ENCODE measurements around the gene WDR81. TPM values are rescaled to one million over a fixed set of nuclear protein-coding genes. Genes with fewer than 3 reads are reported as not detected.
A peak's percentile ranks its signal among the peaks of the same experiment; 100 is the strongest.
"Not testable (repeated sequence)": the region's sequence is repeated elsewhere in the genome, so short reads cannot be mapped to it uniquely, and the experiment has no call there.

Gene WDR81
- polyA plus RNA-seq (ENCODE audit: insufficient read length in 4 of 4): 10 to 100 TPM in 3 of 4 donors, 1 to 10 TPM in 1; 9.9 to 21.2 (median 13.3) TPM

- peak in 2 of 4 donors; percentile 69 to 72 for DNase-seq (ENCODE audit: low read depth in 4 of 4, low spot score in 3 of 4)
Observed at GRCh38 chr17:1724351-1724868, at the start of gene WDR81. TSS of gene WDR81 (plus strand) at chr17:1724704. CDS start at chr17:1724960, 256 bp downstream.

DNA sequence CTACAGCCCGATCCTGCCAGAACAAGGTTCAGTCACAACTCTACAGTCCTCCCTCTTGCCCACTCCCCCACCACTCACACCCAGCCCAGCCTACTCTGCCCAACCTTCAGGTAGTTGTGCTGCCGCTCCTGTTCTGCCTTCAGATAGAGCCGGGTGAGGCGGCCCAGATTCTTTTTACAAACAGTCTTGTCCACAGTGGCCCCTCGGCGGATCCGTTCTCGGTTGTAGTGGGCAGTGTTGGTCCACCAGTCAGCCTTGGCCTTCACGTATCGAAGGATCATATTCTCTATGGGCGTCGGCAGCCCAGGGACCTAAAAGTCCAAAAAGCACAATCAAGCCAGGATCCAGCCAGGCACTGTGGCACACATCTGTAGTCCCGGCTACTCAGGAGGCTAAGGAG lies 48.1 kb upstream of the WDR81 start:
- no peak for DNase-seq (ENCODE audit: low read depth in 4 of 4, low spot score in 3 of 4)

DNA sequence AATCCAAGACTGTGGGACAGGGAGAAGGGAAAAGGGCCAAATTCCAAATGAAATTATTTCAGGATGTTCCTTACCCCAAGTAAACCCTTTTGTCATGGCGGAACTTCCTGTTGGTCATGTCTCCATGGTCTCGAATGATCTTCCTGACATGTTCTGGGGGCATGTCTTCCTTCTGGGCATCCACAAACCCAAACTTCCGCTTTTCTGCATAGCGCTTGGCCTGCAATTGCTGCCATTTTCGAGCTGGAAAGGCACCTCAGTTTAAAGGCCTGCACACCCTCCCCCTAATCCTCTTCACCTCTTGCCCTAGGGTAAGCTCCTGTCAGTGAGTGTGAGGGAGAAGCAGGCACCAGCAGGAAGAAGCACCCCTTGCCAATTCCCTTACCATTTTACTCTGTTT lies 41.0 kb upstream of the WDR81 start:
- DNase-seq (ENCODE audit: low read depth in 4 of 4, low spot score in 3 of 4): no peak

DNA sequence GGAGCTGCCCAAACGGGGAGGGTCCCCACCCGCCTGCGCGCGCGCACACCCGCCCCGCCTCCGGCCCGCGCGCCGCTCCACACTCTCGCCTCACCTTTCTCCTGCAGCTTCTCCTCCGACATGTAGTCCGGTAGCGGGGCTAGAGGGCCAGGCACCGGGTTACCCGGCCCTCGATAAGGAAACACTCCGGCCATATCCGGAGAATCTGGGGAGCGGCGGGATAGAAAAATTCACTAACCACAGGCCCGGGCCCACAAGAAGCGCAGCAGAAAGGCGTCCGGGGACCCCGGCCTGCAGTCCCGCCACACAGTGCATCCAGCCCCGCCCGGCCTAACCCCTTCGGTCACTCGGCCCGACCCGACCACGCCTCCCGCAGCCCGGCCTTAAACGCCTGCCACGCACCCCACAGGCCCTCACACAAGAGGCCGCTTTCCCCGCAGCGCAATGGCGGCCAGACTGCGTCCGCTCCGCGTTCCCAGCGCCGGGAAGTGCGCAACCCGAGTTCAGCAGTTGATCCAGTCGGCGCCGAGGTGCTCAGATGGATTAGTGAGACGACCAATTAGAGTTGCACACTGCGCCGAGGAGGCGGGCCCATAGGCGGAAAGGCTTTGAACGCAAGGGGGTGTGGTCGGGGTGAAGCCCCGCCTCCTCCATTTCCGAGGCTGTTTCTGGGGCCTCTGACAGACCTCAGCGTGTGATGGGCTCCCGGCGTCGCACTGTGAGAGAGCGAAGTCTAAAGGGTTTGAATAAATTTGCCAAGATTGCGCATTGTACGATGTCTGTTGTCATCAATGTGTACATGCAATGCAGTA lies 39.9 kb upstream of the WDR81 start, which contains the start of gene PRPF8:
TSS of gene PRPF8 (minus strand) at position 490 of the 812 bp plus-strand sequence. CDS start at position 194, 296 bp downstream.
- peak; percentile 94 to 97 (median 96) for DNase-seq (ENCODE audit: low read depth in 4 of 4, low spot score in 3 of 4)

- no peak for DNase-seq (ENCODE audit: low read depth in 4 of 4, low spot score in 3 of 4)
Observed at GRCh38 chr17:1686086-1686485, 38.4 kb upstream of the WDR81 start.

DNA sequence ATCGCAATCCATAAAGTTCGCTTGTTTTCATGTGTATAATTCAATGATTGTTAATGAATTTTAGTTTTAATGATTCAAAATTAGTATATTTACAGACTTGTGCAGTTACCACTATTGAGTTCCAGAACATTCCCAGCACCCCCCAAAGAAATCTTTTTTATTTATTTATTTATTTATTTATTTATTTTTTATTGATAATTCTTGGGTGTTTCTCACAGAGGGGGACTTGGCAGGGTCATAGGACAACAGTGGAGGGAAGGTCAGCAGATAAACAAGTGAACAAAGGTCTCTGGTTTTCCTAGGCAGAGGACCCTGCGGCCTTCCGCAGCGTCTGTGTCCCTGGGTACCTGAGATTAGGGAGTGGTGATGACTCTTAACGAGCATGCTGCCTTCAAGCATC lies 36.1 kb upstream of the WDR81 start:
- DNase-seq (ENCODE audit: low read depth in 4 of 4, low spot score in 3 of 4): not testable (repeated sequence)

DNA sequence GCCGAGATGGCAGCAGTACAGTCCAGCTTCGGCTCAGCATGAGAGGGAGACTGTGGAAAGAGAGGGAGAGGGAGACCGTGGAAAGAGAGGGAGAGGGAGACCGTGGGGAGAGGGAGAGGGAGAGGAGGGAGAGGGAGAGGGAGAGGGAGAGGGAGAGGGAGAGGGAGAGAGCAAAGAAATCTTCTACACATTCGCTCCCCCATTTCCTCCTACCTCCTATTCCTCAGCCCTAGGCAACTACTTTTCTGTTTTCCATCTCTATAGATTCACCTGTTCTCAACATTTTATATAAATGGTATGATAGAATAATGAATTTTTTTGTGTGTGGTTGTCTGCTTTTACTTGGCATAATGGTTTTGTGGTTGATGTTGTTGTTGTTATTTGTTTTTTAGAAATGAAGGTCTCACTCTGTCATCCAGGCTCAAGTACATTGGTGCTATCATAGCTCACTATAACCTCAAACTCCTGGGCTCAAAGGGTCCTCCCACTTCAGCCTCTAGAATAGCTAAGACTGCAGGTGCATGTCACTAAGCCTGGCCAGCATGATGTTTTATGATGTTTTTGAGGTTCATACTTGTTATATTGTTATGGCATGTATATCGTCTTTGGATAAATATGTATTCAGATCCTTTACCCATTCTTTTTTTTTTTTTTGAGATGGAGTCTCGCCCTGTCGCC lies 33.8 kb upstream of the WDR81 start:
- no peak for DNase-seq (ENCODE audit: low read depth in 4 of 4, low spot score in 3 of 4)

GRCh38 chr17:1693339-1693738 lies 31.2 kb upstream of the WDR81 start:
- DNase-seq (ENCODE audit: low read depth in 4 of 4, low spot score in 3 of 4): no peak

DNA sequence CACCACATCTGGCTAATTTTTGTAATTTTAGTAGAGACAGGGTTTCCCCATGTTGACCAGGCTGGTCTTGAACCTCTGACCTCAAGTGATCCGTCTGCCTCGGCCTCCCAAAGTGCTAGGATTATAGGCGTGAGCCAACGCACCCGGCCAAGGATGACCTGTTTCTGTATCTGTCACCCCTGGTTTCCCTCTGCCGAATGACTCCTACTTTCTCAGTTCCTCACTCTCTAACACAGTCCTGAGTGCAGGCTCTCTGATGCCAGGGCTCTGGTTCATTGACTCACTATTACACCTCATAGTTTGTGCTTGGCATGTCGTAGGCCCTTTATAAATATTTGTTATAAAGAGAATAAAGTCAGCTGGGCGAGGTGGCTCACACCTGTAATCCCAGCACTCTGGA lies 29.1 kb upstream of the WDR81 start:
- no peak for DNase-seq (ENCODE audit: low read depth in 4 of 4, low spot score in 3 of 4)

- no peak for DNase-seq (ENCODE audit: low read depth in 4 of 4, low spot score in 3 of 4)
Observed at GRCh38 chr17:1697681-1698080, 26.8 kb upstream of the WDR81 start.

DNA sequence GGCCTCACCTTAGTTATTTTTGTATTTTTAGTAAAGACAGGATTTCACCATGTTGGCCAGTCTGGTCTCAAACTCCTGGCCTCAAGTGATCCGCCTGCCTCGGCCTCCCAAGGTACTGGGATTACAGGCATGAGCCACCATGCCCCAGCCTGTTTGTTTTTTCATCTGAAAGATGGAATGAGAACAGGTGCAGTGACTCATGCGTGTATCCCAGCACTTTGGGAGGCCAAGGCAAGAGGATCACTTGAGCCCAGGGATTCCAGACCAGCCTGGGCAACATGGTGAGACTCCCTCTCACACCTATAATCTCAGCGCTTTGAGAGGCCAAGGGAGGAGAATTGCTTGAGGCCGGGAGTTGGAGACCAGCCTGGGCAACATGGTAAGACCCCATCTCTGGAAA lies 24.6 kb upstream of the WDR81 start:
- DNase-seq (ENCODE audit: low read depth in 4 of 4, low spot score in 3 of 4): not testable (repeated sequence)

- DNase-seq (ENCODE audit: low read depth in 4 of 4, low spot score in 3 of 4): no peak
Observed at GRCh38 chr17:1703063-1703462, 21.4 kb upstream of the WDR81 start.

GRCh38 chr17:1705004-1705403 lies 19.5 kb upstream of the WDR81 start:
- no peak for DNase-seq (ENCODE audit: low read depth in 4 of 4, low spot score in 3 of 4)

GRCh38 chr17:1707107-1707506 lies 17.4 kb upstream of the WDR81 start:
- no peak for DNase-seq (ENCODE audit: low read depth in 4 of 4, low spot score in 3 of 4)

GRCh38 chr17:1708791-1709346 lies 15.6 kb upstream of the WDR81 start:
- DNase-seq (ENCODE audit: low read depth in 4 of 4, low spot score in 3 of 4): not testable (repeated sequence)

DNA sequence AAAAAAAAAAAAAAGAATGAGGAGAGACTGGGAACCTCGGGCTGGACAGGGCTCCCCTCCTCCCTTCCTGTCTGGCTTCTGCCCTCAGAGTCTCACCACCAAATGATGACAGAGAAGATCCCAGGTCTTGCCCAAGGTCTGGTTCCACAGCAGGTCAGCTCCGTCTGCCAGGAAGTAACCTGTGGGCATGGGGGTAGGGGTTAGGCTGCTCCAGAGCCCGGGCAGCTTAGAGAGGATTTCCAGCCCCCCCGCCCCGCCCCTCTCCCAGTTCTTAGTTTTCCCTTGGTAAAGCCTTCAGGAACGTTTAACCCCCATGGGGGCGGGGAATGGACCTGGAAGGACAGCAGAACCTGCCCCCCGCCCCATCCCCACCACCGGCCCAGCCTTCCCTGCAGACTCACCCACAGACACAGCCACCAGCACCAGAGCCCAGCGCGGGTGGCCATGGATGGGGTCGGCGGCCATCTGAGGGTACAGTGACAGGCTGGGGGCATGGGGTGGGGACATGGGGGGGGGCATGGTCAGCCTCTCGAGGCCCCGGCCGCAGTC lies 15.0 kb upstream of the WDR81 start:
- no peak for DNase-seq (ENCODE audit: low read depth in 4 of 4, low spot score in 3 of 4)

- no peak for DNase-seq (ENCODE audit: low read depth in 4 of 4, low spot score in 3 of 4)
Observed at GRCh38 chr17:1709971-1710806, 14.3 kb upstream of the WDR81 start, which contains the start of gene TLCD2. TSS of gene TLCD2 (minus strand) at chr17:1710377. CDS start at chr17:1710242, 135 bp downstream.

- no peak for DNase-seq (ENCODE audit: low read depth in 4 of 4, low spot score in 3 of 4)
Observed at GRCh38 chr17:1710807-1711553, 13.5 kb upstream of the WDR81 start.

DNA sequence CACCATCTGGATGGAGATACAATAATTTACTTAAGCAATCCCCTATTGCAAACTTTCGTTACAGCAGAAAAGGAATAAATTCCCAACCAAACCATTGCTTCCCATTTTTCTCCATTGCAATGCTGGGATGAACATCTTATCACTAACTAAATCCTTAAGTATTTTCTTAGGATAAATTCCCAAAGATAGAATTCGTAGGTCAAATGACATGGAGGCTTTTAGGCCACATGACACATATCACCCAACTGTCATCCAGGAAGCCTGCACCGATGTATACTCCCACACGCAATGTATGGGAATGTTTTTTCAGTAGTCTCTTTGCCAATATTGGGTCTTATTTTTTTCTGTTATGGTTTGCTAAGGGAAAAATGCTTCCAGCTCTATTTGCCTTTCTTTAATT lies 12.7 kb upstream of the WDR81 start:
- no peak for DNase-seq (ENCODE audit: low read depth in 4 of 4, low spot score in 3 of 4)
